Daoy (cell line): ENCODE measurements around the gene VSIG10L2. TPM values are rescaled to one million over a fixed set of nuclear protein-coding genes. Genes with fewer than 3 reads are reported as not detected.
A peak's percentile ranks its signal among the peaks of the same experiment; 100 is the strongest.
"Not testable (repeated sequence)": the region's sequence is repeated elsewhere in the genome, so short reads cannot be mapped to it uniquely, and the experiment has no call there.

Source experiments
- DNase-seq: peaks from one replicate; pipeline ENCODE4 v3.0.0-alpha.2; 2015; ENCODE audit warnings: low read depth
- total RNA-seq: library from RNA; depleted of rRNA; stranded (reverse); fragments of >200 nt; shearing (Covaris generic); gene quantifications from 2 replicates; pipeline ENCODE4 v1.2.3, GENCODE V29; 2014; rRNA removed

Gene VSIG10L2
- total RNA-seq = not detected in 2 replicates

DNA sequence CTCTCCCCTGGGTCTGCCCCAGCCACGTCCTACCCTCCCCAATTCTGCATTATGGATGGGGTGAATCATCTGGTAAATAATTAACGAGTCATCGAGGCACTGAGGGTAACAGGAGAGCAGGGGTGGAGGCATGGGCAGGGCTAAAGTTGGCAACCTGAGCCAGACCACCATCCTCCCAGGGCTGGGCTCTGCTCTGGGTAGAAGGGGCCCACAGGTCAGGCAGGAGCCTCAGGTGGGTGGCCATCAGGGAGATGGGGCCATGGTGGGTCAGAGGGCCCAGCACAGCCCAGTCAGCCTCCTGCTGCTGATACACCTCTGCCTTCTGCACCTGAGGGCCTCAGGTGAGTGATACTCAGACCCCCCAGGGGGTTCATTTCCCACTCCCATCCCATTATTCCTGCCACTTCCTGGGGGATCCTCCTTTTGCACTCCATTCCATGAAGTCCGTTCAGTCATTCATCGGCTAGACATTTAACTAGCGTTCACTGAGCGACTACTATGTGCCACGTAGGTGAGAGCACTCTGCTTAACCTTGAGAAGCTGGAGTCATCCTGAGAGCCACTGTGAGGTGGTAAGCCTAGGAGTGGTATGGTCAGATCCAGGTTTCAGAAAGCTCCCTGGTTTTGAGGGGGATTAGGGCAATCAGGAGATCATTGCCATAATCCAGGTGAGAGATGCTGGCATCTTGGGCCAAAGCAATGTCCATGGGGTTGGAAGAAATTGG lies at the start of gene VSIG10L2:
VSIG10L2 (plus strand) TSS at position 248 of the 724 bp plus-strand sequence; CDS start at position 260, 12 bp downstream.
- DNase-seq = no peak

DNA sequence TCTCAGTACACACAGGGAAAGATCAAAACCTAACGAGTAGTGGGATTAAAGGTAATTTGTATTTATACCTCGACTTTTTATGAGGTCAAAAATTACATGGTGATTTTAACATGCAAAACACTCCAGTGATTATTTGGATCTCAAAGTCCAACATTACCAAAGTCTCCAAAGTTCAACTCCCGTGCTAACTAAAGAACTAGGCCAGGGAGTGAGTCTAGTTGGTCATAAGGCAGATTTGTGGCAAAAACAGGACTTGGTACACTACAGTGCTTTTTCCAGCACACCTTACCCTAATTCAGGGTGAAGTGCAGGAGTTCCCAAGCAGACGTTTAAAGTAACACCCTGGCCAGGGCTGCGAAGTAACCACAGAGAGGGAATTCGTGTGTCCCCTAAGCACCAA lies 44.0 kb upstream of the VSIG10L2 start:
- DNase-seq = no peak

DNA sequence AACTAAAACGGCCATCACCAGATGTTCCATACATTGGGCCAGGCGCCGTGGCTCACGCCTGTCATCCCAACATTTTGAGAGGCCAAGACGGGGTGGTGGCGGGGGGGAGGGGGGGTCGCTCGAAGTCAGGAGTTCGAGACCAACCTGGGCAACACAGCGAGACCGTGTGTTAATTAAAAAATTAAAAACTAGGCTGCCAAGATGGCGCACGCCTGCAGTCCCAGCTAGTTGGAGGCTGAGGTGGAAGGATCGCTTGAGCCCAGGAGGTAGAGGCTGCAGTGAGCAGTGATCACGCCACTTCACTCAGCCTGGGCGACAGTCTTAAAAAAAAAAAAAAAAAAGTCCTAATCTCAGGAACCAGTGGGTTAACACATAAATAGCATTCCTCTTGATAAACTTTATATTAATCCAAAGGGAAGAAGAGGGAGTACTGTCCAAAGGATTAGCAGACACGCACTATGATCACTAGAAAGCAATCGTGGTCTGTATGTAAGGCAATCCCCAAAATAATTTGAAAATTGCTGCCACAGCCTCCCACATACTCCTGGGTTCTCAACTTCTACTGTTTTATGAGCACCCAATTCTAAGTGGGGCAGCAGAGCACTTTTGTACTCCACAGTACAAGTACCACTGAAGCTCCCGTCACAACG lies 43.4 kb upstream of the VSIG10L2 start:
- DNase-seq = no peak

DNA sequence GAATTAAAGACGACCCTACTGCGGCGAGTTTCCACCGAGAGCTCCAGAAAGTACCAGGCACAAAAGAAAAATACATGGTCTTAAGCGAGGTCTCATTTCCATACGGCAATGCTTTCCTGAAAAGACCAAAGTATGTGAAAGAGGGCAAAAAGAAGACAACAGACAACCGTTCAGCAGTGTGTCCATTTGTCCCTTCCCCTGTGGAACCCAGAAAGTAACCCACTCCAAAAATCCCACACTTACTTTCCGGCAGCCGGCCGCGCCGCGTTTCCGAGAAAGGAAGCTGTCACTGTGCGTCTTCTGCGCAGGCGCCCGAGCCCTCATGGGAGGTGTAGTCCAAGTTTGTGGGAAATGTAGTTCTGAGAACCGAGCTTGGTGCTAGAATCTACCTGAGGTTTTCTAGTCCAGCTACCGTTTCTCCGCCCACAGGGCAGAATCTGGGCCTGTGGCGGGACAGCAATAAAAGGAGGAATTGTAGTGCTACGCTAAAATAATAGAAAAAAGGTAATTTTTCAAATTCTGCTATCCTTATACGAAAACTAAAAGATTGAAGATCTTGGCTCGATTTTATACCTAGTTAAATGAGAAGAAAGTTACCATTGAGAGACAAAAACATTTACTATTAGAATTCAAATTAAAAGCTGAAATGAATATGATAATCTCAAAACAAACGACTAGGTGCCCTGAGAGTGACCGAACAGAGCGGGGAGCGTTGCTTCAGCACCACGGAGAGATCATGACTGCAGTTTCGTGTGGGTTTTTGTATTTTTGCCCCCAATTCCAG lies 42.7 kb upstream of the VSIG10L2 start, which contains the start of gene PUS3:
PUS3 (minus strand) TSS at position 280 of the 784 bp plus-strand sequence. CDS start 6,922 bp downstream, outside the sequence.
- DNase-seq = peak; percentile 89

DNA sequence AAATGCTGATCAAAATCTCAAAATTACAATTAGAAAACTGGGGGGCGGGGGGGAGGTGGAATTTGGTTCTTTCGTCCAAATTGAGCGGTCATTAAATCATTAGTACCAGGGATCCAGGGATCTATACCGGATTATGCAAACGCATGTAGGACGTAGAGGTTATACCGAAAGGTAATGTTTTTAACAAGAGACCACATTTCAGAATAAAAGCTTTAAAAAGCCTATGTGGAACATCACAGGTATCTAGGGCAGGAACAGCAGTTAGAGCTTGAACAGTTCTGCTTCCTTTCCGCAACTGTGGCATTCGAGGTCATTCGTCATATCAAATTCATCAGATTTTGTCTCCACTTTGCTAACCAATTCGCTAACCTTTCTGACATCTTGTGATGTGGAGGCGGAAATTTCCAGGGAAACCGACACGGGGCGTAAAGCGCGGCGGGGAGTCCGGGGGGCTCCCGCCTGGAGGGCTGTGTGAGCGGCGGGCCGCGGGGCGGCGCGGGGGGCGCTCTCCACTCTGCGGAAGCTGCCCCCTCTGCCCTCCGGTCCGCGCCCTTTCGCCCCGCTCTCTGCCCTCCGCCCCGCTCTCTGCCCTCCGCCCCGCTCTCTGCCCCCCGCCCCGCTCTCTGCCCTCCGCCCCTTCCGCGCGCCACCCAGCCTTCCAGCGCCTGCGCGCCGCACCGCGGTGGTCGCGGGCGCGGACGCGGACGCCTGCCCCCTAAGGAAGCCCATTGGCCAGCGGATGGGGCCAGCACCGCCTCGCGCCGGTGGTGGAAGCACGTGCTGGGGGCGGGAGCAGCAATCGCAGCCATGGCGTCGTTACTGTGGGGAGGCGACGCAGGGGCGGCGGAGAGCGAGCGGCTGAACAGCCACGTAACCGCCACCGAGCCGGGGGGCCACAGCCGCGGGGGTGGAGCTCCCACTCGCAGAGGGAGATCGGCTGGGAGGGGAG lies 41.9 kb upstream of the VSIG10L2 start, which contains the start of gene DDX25:
DDX25 (plus strand) TSS at position 798 of the 949 bp plus-strand sequence; CDS start at position 808, 10 bp downstream.
- peak; percentile 49 for DNase-seq

DNA sequence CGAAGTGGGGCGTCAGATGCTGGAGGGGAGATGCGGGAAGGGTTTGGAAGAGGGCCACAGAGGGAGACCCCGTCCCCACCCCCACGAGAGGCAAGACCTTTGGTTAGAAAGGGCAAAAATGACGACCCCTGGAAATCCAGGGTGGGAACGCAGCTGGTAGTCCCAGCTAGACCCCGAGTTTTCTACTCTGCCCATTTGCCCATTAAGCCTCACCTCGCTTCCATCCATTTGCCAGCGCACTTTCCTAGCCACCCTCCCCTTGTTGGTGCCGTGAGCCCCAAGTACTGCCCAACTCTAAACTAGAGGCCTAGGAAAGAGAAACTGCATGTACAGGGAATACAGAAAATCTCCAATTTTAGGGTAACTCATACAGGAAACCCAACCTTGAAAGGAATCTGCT lies 41.2 kb upstream of the VSIG10L2 start:
- DNase-seq = no peak

DNA sequence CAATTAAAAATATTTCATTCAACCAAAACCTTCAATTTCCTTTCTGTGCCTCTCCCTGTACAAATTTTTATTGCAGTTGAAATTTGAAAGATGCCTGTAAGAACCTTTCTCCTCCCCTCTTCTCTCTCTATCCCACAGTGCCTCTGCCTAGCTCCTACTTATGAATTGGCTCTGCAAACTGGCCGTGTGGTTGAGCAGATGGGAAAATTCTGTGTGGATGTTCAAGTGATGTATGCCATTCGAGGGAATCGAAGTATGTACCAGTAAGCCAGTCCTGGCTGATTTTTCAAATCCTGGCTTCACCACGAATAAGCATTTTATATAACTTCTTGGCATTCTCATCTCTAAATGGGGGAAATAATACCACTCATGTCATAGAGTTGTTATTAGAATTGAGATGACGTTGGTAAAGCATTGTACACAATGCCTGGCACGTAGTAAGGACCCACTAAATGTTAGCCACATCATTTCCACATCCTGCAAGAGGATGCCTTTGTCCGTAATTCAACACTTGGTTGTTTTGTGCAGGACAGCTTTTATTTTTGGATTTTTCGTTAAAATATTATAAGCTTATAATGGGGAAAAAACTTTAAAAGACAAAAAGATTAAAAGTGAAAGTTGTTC lies 35.5 kb upstream of the VSIG10L2 start:
- DNase-seq = no peak

DNA sequence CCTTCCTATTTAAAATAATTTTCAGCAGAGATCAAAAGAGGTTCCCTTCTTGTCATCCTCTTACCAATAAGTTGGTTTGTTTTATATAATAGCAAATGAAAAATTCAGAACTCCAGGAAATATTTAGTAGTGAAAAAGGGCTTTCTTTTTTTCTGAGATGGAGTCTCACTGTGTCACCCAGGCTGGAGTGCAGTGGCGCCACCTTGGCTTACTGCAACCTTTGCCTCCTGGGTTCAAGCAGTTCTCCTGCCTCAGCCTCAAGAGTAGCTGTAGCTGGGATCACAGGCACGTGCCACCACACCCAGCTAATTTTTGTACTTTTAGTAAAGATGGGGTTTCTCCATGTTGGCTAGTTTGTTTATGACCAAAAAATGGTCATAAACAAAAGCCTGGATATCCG lies 31.2 kb upstream of the VSIG10L2 start:
- DNase-seq = not testable (repeated sequence)

DNA sequence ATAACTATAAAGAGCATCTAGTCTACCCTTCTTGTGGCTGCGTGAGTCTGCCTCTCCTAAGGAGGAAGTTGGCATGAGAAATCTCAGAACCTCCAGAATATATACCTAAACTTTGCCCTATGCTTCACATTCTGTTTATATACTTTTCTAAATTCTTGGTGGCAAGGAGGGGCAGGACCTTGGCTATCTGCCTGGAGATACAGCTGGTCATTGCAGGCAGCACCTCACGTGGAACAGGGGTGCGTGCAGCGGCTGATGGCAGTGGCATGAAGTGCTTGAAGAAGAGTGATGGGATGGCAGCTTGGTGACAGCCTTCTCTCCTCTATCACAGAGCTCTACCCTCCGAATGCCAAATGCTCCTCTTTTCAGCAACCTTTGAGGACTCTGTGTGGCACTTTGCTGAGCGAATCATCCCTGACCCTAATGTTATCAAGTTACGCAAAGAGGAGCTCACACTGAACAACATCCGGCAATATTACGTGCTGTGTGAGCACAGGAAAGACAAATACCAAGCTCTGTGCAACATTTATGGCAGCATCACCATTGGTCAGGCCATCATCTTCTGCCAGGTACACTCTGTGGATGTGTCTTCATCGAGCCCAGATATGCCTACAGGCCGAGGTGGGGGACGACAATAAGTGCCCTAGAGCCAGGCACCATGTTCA lies 29.0 kb upstream of the VSIG10L2 start:
- DNase-seq = no peak

DNA sequence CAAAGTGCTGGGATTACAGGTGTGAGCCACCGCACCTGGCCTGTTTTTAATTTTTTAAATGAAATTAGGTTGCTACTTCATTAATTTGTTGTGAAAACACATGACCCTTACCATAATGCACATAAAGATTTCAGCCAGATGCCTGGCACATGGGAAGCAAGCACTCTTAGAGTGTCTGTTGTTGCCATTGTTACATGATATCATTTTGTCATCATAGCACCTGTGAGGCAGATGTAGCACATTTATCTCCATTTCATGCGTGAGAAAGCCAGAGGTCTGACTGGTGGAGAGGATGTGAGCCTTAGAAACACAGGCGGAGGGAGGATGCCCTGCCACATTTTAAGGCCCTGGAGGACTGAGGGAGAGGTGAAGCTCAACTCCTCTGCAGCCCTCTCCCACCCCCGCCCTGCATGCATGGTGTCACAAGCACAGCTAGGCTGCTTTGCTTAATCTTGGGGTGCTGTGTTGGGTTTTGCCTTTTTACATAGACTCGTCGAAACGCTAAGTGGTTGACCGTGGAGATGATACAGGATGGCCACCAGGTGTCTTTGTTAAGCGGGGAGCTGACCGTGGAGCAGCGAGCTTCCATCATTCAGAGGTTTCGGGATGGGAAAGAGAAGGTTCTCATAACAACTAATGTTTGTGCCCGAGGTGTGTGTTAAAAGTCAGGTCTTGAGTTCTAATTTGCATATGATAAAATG lies 27.6 kb upstream of the VSIG10L2 start:
- no peak for DNase-seq

DNA sequence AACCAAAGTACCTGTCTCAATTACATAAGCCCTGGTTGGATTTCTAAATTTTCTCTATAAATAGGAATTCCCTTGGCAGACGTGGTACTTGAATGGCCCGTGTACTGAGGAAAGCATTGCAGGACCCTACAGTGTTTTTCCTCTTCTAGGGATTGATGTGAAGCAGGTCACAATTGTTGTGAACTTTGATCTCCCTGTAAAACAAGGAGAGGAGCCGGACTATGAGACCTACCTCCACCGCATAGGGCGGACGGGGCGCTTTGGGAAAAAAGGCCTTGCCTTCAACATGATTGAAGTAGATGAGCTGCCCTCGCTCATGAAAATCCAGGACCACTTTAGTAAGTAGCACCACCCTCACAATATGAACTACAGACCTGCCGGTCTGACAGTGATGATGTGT lies 24.8 kb upstream of the VSIG10L2 start:
- DNase-seq = no peak

DNA sequence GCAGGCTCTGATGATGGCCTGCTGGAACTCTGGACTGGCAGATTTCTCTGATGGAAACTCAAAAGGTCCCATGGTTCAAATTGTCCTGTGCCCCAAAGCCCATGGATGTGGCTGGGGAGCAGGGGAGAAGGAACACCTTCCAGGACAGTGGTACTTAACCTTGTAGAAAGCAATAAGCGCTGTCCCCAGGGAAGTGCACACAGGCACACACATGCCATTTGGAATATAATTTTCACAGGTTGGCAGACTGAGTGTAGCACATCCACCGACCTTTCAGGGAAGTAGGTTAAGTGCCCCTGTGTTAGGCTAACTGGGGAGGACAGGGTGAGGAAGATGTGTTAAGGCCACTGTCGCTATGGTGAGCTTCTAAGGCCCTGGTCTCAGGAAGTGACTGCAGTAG lies 23.7 kb upstream of the VSIG10L2 start:
- DNase-seq = no peak

DNA sequence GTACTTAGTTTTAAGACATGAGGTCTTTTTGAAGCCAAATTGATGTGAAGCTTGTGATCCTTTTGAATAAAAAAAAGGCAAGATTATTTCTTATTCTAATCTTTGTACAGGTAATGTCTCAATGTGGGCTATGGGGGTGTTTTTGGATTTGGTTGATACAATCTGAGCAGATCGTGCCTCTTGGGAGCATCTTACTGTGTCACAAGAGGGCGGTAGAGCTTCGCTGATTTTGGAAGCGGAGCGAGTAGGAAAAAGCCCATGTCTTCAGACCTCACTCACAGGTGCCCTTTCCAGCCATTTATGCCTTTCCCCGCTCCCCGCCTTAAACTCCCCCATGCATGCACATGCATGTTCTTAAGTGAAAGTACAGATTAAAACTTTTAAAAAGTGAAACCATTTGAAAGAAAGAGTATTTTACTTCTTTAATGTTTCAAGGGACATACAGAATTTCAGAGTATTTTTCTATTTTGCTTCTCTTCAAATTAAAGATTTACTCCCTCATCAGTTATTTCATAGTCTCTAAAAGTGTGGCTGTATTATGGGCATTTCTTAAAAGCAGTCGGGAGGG lies 22.7 kb upstream of the VSIG10L2 start:
- DNase-seq = peak; percentile 71

DNA sequence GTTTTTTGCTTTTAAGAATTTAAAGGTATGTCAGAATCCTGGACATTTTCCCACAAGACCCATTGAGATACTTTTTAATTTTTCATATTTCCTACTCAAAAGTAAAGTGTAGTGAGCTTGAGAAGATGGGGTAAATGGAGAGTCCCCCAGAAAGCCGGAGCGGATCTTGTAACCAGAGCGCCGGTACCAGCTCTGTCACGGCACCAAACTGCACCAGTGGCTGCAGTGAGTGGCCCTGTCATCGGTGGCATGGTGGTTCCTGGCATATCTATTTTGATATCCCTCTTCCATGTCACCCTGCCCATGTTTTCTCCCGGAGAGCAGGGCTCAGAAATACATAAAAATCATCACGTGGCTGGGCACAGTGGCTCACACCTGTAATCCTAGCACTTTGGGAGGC lies 22.2 kb upstream of the VSIG10L2 start:
- no peak for DNase-seq

DNA sequence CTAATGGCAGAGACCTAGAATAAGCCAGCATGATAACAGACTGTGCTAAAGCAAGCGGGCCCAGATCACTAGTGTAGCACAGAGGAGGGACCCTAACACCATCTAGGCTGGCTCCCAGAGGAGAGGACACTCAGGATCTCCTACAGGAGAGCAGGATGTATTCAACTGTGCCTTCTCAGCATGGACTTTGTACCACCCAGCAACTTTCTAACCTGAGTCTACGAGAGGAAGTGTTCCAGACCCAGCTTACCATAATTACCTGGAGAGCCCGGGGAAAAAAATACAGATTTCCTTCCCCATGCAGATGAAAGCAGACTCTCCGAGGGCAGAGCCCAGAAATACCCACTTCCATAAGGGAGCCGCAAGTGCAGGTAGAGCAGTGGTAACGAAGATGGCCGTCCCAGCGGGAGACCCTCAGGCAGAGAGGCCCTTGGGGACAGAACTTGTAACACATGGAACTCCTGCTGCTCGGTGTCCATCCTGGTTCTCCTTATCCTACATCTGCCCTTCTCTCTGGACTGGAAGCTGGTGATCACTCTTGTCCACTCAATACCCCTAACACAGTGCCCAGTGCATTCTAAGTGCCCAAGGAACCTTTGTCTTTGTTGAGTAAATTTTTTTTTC lies 21.3 kb upstream of the VSIG10L2 start:
- no peak for DNase-seq

DNA sequence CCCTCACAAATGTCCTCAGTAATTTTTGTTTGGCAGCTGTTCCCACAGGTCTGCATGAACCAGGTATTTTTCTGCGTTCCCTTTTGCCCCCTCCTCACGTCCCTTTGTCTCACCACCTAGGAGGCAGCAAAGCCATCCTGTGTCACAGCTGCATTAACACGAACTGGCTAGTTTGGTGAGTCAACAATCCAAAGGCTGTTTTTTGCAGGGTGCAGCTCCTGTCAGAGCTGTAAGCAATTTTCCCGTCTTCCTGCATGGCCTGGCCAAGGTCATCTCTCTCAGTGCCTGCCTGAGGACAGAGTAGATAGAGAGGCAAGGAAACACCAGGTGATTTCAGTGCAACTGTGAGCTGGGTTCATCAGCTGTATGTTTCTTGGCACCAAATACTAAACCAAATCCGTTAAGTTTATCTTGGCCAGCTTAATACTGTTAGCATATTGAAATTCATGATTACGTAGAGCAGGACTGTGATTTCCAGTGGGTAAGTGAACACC lies 20.6 kb upstream of the VSIG10L2 start:
- no peak for DNase-seq

DNA sequence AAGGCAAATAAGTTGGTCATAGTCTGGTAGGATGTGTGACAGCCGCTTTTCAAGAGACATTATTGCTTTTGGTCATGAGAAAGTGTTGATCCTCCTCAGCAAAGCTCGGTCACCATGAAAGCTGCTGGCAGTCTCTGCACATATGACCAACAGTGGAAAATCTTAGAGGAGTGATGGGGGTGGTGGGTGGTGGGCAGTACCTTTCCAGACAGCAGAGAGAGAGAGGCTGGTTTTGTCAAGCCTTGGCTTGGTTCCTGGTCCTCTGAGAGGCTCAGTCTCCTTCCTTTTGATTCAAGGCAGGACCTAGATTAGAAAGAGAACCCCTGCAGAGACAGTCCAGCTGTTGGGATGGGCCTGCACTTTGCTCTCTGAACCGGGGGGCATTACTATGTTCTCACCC lies 20.0 kb upstream of the VSIG10L2 start:
- DNase-seq = no peak

DNA sequence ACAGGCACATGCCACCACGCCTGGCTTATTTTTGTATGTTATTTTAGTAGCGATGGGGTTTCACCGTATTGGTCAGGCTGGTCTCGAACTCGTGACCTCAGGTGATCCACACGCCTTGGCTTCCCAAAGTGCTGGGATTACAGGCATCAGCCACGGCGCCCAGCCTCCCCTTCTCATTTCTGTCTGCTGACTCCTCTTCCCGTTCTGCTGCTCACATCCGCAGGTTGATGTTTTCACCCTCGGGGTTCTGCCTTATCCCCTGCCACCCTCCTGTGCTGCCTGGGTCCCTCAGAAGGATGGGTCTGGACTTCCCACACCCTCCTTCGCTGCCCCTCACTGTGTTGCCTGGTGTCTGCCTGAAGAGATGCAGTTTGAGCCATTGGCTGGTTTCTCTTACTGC lies 19.2 kb upstream of the VSIG10L2 start:
- DNase-seq = no peak
